ENCODE results near the gene TXNRD2. TPM values are rescaled to one million over a fixed set of nuclear protein-coding genes. Genes with fewer than 3 reads are reported as not detected.
"Not testable (repeated sequence)": the region's sequence is repeated elsewhere in the genome, so short reads cannot be mapped to it uniquely, and the experiment has no call there.

TXNRD2 gene
- total RNA-seq, 1 donor from 2014 or later: 33.3 TPM

- no peak for DNase-seq (ENCODE audit: low spot score)
- intact Hi-C loops (cut with DNase I): no loop called here
These were observed 97.7 kb downstream of the TXNRD2 start for GRCh38 chr22:19843857-19844376.

- peak; percentile 68 for DNase-seq (ENCODE audit: low spot score)
- intact Hi-C loops (cut with DNase I): no loop called here
These were observed 98.3 kb downstream of the TXNRD2 start for GRCh38 chr22:19843107-19843856.

GRCh38 chr22:19842393-19843106 is 99.1 kb downstream of the TXNRD2 start:
- intact Hi-C loops (cut with DNase I): no loop called here
- peak; percentile 66 for DNase-seq (ENCODE audit: low spot score)

GRCh38 chr22:19841641-19842392 is 99.8 kb downstream of the TXNRD2 start:
- intact Hi-C loops (cut with DNase I): no loop called here
- DNase-seq (ENCODE audit: low spot score): no peak

GRCh38 chr22:19840955-19841640 is 100.5 kb downstream of the TXNRD2 start:
- intact Hi-C loops (cut with DNase I): no loop called here
- DNase-seq (ENCODE audit: low spot score): no peak

GRCh38 chr22:19840059-19840458 is 101.6 kb downstream of the TXNRD2 start:
- DNase-seq (ENCODE audit: low spot score): no peak
- intact Hi-C loops (cut with DNase I): no loop called here

- no peak for DNase-seq (ENCODE audit: low spot score)
- intact Hi-C loops (cut with DNase I): no loop called here
These were observed 103.7 kb downstream of the TXNRD2 start for GRCh38 chr22:19837915-19838314.

GRCh38 chr22:19836512-19836911 is 105.1 kb downstream of the TXNRD2 start:
- intact Hi-C loops (cut with DNase I): no loop called here
- no peak for DNase-seq (ENCODE audit: low spot score)

GRCh38 chr22:19834599-19834998 is 107.0 kb downstream of the TXNRD2 start:
- intact Hi-C loops (cut with DNase I): no loop called here
- DNase-seq (ENCODE audit: low spot score): no peak

GRCh38 chr22:19833327-19833726 is 108.3 kb downstream of the TXNRD2 start:
- DNase-seq (ENCODE audit: low spot score); intact Hi-C loops (cut with DNase I): not testable (repeated sequence)

GRCh38 chr22:19832476-19833108 is 109.0 kb downstream of the TXNRD2 start:
- no peak for DNase-seq (ENCODE audit: low spot score)
- intact Hi-C loops (cut with DNase I): no loop called here

- intact Hi-C loops (cut with DNase I); DNase-seq (ENCODE audit: low spot score): not testable (repeated sequence)
These were observed 109.6 kb downstream of the TXNRD2 start for GRCh38 chr22:19831979-19832378.

GRCh38 chr22:19831016-19831415 is 110.6 kb downstream of the TXNRD2 start:
- intact Hi-C loops (cut with DNase I): no loop called here
- DNase-seq (ENCODE audit: low spot score): no peak

- intact Hi-C loops (cut with DNase I): no loop called here
- DNase-seq (ENCODE audit: low spot score): no peak
These were observed 113.6 kb downstream of the TXNRD2 start for GRCh38 chr22:19828035-19828401.

GRCh38 chr22:19827341-19828034 is 114.1 kb downstream of the TXNRD2 start:
- DNase-seq (ENCODE audit: low spot score): no peak
- intact Hi-C loops (cut with DNase I): no loop called here

- intact Hi-C loops (cut with DNase I): no loop called here
These were observed 115.0 kb downstream of the TXNRD2 start for GRCh38 chr22:19826619-19826950.

GRCh38 chr22:19825904-19826618 is 115.6 kb downstream of the TXNRD2 start:
- DNase-seq (ENCODE audit: low spot score): peak; percentile 46
- intact Hi-C loops (cut with DNase I): no loop called here

More at GRCh38 chr22:19826619-19826950, 115.0 kb downstream of the TXNRD2 start:
- DNase-seq (ENCODE audit: low spot score): no peak

Measured in cardiac septum (tissue), 1 donor.